ENCODE data around the gene ABAT.

Gene ABAT

DNA sequence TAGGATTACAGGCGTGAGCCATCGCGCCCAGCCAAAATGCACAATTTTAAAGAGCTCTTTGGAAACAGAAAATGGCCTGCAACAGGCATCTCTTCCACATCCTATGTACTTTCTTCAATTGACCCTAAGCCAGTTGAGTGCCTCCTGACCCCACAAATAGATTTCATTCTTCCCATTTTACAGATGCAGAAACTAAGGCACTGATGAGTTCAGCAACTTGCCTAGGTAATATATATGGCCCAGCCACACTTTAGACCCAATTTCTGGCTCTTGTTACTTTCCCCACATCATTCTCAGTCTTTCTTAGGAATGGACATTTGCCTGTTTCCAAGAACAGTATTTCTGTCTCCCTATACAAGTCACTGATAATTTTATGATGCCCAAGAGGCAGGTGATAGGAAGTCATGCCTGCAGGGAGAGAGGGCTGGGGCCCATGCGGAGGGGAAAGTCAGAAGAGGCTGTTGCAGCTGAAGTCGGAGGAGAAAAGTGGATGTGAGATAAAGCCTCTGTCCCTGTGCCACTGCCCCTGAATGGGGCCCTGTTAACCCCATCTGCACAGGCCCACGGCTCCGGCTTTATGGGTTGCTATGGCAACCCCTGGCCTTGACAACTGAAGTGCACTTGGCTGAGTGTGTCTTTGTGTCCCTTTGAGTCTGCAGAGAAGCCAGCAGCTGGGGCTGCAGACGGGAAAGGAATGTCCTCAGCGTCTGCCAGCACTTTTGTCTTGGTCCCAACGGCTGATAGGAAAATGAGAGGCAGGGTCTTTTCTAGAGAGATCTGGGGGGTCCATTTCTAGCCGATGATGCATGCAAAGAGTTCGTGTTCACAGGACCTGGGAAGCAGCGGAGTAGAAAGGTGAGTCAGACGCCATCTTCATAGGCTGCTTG is 45.9 kb downstream of the ABAT start:
- in situ Hi-C loops (cut with MboI; ENCODE audit: low sequenced_read_pairs, unreplicated experiment) = no loop called here
- TF ChIP-seq, protein P1, sequence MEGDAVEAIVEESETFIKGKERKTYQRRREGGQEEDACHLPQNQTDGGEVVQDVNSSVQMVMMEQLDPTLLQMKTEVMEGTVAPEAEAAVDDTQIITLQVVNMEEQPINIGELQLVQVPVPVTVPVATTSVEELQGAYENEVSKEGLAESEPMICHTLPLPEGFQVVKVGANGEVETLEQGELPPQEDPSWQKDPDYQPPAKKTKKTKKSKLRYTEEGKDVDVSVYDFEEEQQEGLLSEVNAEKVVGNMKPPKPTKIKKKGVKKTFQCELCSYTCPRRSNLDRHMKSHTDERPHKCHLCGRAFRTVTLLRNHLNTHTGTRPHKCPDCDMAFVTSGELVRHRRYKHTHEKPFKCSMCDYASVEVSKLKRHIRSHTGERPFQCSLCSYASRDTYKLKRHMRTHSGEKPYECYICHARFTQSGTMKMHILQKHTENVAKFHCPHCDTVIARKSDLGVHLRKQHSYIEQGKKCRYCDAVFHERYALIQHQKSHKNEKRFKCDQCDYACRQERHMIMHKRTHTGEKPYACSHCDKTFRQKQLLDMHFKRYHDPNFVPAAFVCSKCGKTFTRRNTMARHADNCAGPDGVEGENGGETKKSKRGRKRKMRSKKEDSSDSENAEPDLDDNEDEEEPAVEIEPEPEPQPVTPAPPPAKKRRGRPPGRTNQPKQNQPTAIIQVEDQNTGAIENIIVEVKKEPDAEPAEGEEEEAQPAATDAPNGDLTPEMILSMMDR (IDR thresholded peaks at IDR 0.05; ENCODE audit: borderline replicate concordance, control extremely low read depth, extremely low read depth, insufficient read depth, missing control alignments) = no peak
- peak; percentile 41 for DNase-seq (ENCODE audit: low spot score)

DNA sequence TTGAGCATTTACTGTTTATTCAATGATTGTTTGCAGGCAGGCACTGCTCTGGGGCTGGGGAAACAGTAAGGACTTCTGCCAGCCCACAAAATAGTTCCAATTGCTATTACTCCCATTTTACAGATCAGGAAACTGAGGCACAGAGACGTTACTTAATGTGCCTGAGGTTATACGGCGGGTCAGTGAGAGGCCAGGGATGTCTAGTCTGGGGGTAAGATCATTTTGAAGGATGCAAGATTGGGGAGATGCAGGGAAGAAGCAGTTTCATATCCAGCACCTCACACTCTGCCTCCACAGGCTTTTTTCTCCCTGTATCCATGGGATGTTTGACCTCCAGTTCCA is 46.5 kb downstream of the ABAT start:
- no peak for DNase-seq (ENCODE audit: low spot score)
- TF ChIP-seq, protein P1 (IDR thresholded peaks at IDR 0.05; ENCODE audit: borderline replicate concordance, control extremely low read depth, extremely low read depth, insufficient read depth, missing control alignments) = no peak
- in situ Hi-C loops (cut with MboI; ENCODE audit: low sequenced_read_pairs, unreplicated experiment) = no loop called here

- TF ChIP-seq, protein P1 (IDR thresholded peaks at IDR 0.05; ENCODE audit: borderline replicate concordance, control extremely low read depth, extremely low read depth, insufficient read depth, missing control alignments) = no peak
- DNase-seq (ENCODE audit: low spot score) = no peak
- in situ Hi-C loops (cut with MboI; ENCODE audit: low sequenced_read_pairs, unreplicated experiment) = no loop called here
Measured at GRCh38 chr16:8721336-8722024, 47.1 kb downstream of the ABAT start.

- TF ChIP-seq, protein P1 (IDR thresholded peaks at IDR 0.05; ENCODE audit: borderline replicate concordance, control extremely low read depth, extremely low read depth, insufficient read depth, missing control alignments) = no peak
- DNase-seq (ENCODE audit: low spot score) = no peak
- in situ Hi-C loops (cut with MboI; ENCODE audit: low sequenced_read_pairs, unreplicated experiment) = no loop called here
Measured at GRCh38 chr16:8722025-8722348, 47.6 kb downstream of the ABAT start.

DNA sequence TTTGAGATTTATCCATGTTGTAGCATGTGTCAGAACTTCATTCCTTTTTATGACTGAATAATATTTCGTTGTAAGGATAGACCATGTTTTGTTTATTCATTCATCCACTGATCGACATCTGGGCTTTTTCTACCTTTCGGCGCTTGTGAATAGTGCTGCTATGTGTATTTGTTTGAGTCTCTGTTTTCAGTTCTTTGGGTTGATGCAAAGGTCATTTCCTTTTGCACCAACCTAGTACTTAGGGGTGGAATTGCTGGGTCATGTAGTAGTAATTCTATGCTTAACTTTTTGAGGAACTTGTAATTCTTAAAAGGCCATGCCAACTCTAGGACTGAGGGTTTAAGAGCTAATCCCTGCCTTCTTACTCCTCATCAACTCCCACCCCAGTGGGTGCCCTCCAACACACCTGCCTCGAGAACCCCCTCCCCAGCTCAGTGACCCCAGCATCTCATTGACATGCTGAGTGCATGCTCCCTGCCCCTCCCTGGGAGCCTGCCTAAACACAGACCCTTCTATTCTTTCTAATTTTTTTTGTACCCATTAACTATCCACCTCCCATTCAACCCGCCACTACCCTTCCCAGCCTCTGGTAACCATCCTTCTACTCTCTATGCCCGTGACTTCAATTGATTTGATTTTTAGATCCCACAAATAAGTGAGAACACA is 51.2 kb downstream of the ABAT start:
- DNase-seq (ENCODE audit: low spot score) = no peak
- TF ChIP-seq, protein P1 (IDR thresholded peaks at IDR 0.05; ENCODE audit: borderline replicate concordance, control extremely low read depth, extremely low read depth, insufficient read depth, missing control alignments) = no peak
- in situ Hi-C loops (cut with MboI; ENCODE audit: low sequenced_read_pairs, unreplicated experiment) = no loop called here

- in situ Hi-C loops (cut with MboI; ENCODE audit: low sequenced_read_pairs, unreplicated experiment) = no loop called here
- DNase-seq (ENCODE audit: low spot score) = no peak
- TF ChIP-seq, protein P1 (IDR thresholded peaks at IDR 0.05; ENCODE audit: borderline replicate concordance, control extremely low read depth, extremely low read depth, insufficient read depth, missing control alignments) = no peak
Measured at GRCh38 chr16:8727131-8727806, 52.9 kb downstream of the ABAT start.

All from GM13976 (cell line).